Measurements from ENCODE around the gene GRAMD2A. TPM values are rescaled to one million over a fixed set of nuclear protein-coding genes. Genes with fewer than 3 reads are reported as not detected.

The GRAMD2A gene
- total RNA-seq, 1 experiment from 2014 or later = 1.3 TPM

GRCh38 chr15:72153269-72154000, 44.2 kb downstream of the GRAMD2A start:
- H3K9me3 ChIP-seq (ENCODE audit: control insufficient read depth, low read depth, low read length) = no peaks in the 10 kb centered on the region
- H4K5ac ChIP-seq (ENCODE audit: insufficient read length, low read depth, low read length) = no peak overlapping the region
- no peaks in the 10 kb centered on the region; the same call in 1 of the 2 replicates for H3K27me3 ChIP-seq (ENCODE audit: insufficient read depth, low read length)
- H3K9me3 Mint-ChIP-seq = no peaks in the 10 kb centered on the region
- no peaks in the 10 kb centered on the region for H3K79me2 ChIP-seq (ENCODE audit: insufficient read depth, low read length)
- no peak for DNase-seq
- H3K36me3 Mint-ChIP-seq (ENCODE audit: insufficient read depth in 1 of 3, low read depth in 3 of 3) = no peaks in the 10 kb centered on the region
- no peak overlapping the region for H3K4me3 Mint-ChIP-seq
- H2BK15ac ChIP-seq (ENCODE audit: low read depth, low read length) = no peak overlapping the region
- no peak overlapping the region for H2AFZ ChIP-seq (ENCODE audit: low read length)
- H3K23me2 ChIP-seq (ENCODE audit: insufficient read length, low read depth, low read length, poor library complexity, severe bottlenecking) = no peaks in the 10 kb centered on the region
- H3K4me2 ChIP-seq (ENCODE audit: insufficient read depth, insufficient read length, low read length) = no peak overlapping the region
- no peak overlapping the region for H3K4ac ChIP-seq (ENCODE audit: low read depth, low read length)
- H3K4me1 ChIP-seq (ENCODE audit: insufficient read depth, low read length) = no peaks in the 10 kb centered on the region; the same call in 1 of the 2 replicates
- H3K23ac ChIP-seq (ENCODE audit: insufficient read length, low read depth, low read length) = no peak overlapping the region
- no peak overlapping the region for H3K56ac ChIP-seq (ENCODE audit: insufficient read length, low read depth, low read length)
- H2BK120ac ChIP-seq (ENCODE audit: low read depth, low read length, poor library complexity, severe bottlenecking) = no peak overlapping the region
- WGBS (ENCODE audit: extremely low coverage, insufficient read length, low lambda C conversion rate) = no CpG with 5 or more reads among the region's 5 CpGs
- no peak overlapping the region for H2BK12ac ChIP-seq (ENCODE audit: insufficient read length, low read depth, low read length)
- H4K8ac ChIP-seq (replicated peaks; ENCODE audit: insufficient read length, low read depth, low read length) = no peak overlapping the region
- H2BK20ac ChIP-seq (ENCODE audit: low read depth, low read length, poor library complexity, severe bottlenecking) = no peak overlapping the region
- no peak overlapping the region for H2BK5ac ChIP-seq (ENCODE audit: insufficient read length, low read length)
- H3K27ac ChIP-seq (ENCODE audit: insufficient read length, low read depth, low read length) = no peak overlapping the region
- H4K91ac ChIP-seq (ENCODE audit: insufficient read length, low read depth, low read length) = no peak overlapping the region
- no peak overlapping the region for H3K14ac ChIP-seq (ENCODE audit: insufficient read depth, low read length)
- no peak overlapping the region for H3K9ac ChIP-seq (ENCODE audit: extremely low read depth, insufficient read length, low read length)
- peaks cover 11% of the 10 kb centered on the region for H3K27me3 Mint-ChIP-seq (ENCODE audit: low read depth)
- no peaks in the 10 kb centered on the region for H4K20me1 ChIP-seq (ENCODE audit: control insufficient read depth, insufficient read depth, insufficient read length)
- H3K18ac ChIP-seq (ENCODE audit: insufficient read length, low read depth, low read length) = no peak overlapping the region
- no peak overlapping the region for H3K27ac Mint-ChIP-seq
- H2AK5ac ChIP-seq (ENCODE audit: insufficient read length, low read length) = no peak overlapping the region
- no peak overlapping the region for H3T11ph ChIP-seq (ENCODE audit: low read length)
- H3K79me1 ChIP-seq (ENCODE audit: insufficient read depth, low read depth, low read length, poor library complexity, severe bottlenecking) = no peaks in the 10 kb centered on the region
- TF ChIP-seq CTCF (conservative IDR thresholded peaks at IDR 0.05) = no peak
- peaks cover 10% of the 10 kb centered on the region in 2 experiments for H3K4me1 Mint-ChIP-seq
